K562 (cell line): ENCODE measurements around the gene FIZ1. TPM values are rescaled to one million over a fixed set of nuclear protein-coding genes. Genes with fewer than 3 reads are reported as not detected.
A peak's percentile ranks its signal among the peaks of the same experiment; 100 is the strongest.

Source experiments
- AFF4 ChIP-seq: sonication (generic); formaldehyde crosslinking; IDR thresholded peaks from 2 replicates; pipeline ENCODE4 v1.8.0; 2023; ENCODE audit warnings: mild to moderate bottlenecking, missing genetic modification reagents
- ESRRB ChIP-seq: fragments of 250-450 bp; sonication (Bioruptor Pico); IDR thresholded peaks from 2 replicates; pipeline ENCODE4 v1.5.0; 2020; ENCODE audit warnings: mild to moderate bottlenecking, moderate library complexity, borderline replicate concordance
- FOXP1 ChIP-seq: sonication (generic); formaldehyde crosslinking; IDR thresholded peaks from 2 replicates; pipeline ENCODE4 v1.8.0; 2022; ENCODE audit warnings: mild to moderate bottlenecking, missing genetic modification reagents
- HCFC1 ChIP-seq: IDR thresholded peaks from 2 replicates; pipeline ENCODE4 v1.6.1; 2012; ENCODE audit warnings: low read depth, low read length, improper control_type of control experiment
- HMG20A ChIP-seq: fragments of 450-650 bp; formaldehyde crosslinking; conservative IDR thresholded peaks from 2 replicates; pipeline ENCODE4 v1.4.0; 2020; ENCODE audit warnings: mild to moderate bottlenecking, mixed read lengths
- KLF1 ChIP-seq: fragments of 450-650 bp; IDR thresholded peaks from 2 replicates; pipeline ENCODE4 v1.6.1; 2016; ENCODE audit warnings: missing genetic modification characterization, missing compliant biosample characterization
- MNT ChIP-seq, 2 experiments: fragments of 450-650 bp; conservative IDR thresholded peaks; 2 replicates each; pipeline ENCODE4 v1.6.1; 2017; ENCODE audit warnings: mild to moderate bottlenecking in 2 of 2, moderate library complexity in 2 of 2
- NRF1 ChIP-seq, 2 experiments: fragments of 450-650 bp; IDR thresholded peaks in 1 of 2; conservative IDR thresholded peaks in 1 of 2; 2 replicates each; pipeline ENCODE4 v1.6.1; 2014; ENCODE audit warnings: mild to moderate bottlenecking in 2 of 2
- PHF21A ChIP-seq: fragments of 450-650 bp; IDR thresholded peaks from 2 replicates; pipeline ENCODE4 v1.6.1; 2017; ENCODE audit warnings: low read depth, borderline replicate concordance
- PHF8 ChIP-seq: fragments of 200-600 bp; sonication (generic); IDR thresholded peaks from 2 replicates; pipeline ENCODE4 v1.6.1; 2012; ENCODE audit warnings: mixed run types, mild to moderate bottlenecking, inconsistent platforms, low read length, moderate library complexity, borderline replicate concordance
- SIN3A ChIP-seq, 2 experiments: fragments of 150-350 bp in 1 of 2; IDR thresholded peaks; 2 replicates each; pipeline ENCODE4 v1.6.1; 2011 to 2016; ENCODE audit warnings: borderline replicate concordance in 2 of 2, low read depth in 2 of 2, low read length in 2 of 2, mild to moderate bottlenecking in 2 of 2, moderate library complexity in 2 of 2; ENCODE audit not compliant: control insufficient read depth in 1 of 2
- SOX6 ChIP-seq: fragments of 450-650 bp; IDR thresholded peaks from 2 replicates; pipeline ENCODE4 v1.6.1; 2014; ENCODE audit warnings: mild to moderate bottlenecking
- ZC3H4 ChIP-seq: sonication (generic); formaldehyde crosslinking; IDR thresholded peaks from 2 replicates; pipeline ENCODE4 v1.9.0; 2021; ENCODE audit warnings: missing genetic modification reagents, borderline replicate concordance
- ZNF133 ChIP-seq: fragments of 250-450 bp; sonication (Bioruptor Pico); IDR thresholded peaks from 2 replicates; pipeline ENCODE4 v1.4.0; 2020; ENCODE audit warnings: mild to moderate bottlenecking
- ZNF232 ChIP-seq: sonication (generic); formaldehyde crosslinking; IDR thresholded peaks from 2 replicates; pipeline ENCODE4 v1.8.0; 2022; ENCODE audit warnings: mild to moderate bottlenecking, missing genetic modification reagents
- polyA plus RNA-seq, 8 experiments: library from polyadenylated mRNA; depleted of rRNA in 4 of 8; stranded (reverse) in 5 of 8; unstranded in 3 of 8; fragments of >200 nt; fragmentation: Nextera tagmentation in 2 of 8; fragmentation: Illumina TruSeq in 1 of 8; extraction: Ambion mirVana in 2 of 8; extraction: Trizol in 1 of 8; gene quantifications; 2 replicates each; pipeline versions ENCODE4 v1.2.1 to v1.2.3, GENCODE V29; 2011 to 2014; ENCODE audit warnings: inconsistent platforms in 1 of 8, missing spikeins in 1 of 8
- total RNA-seq, 7 experiments: library from RNA; depleted of rRNA in 6 of 7; stranded (reverse); fragments of >200 nt in 6 of 7; fragmentation: Illumina TruSeq in 2 of 7; extraction: Trizol in 2 of 7; gene quantifications; 2 replicates each; pipeline versions ENCODE4 v1.2.1 to v1.2.3, GENCODE V29; 2011 to 2021; ENCODE audit warnings: low replicate concordance in 1 of 7
- TF ChIP-seq, protein P1 (sequence below), 3 experiments: fragments of 200-800 bp in 1 of 3; fragments of 250-450 bp in 1 of 3; fragments of 450-650 bp in 1 of 3; sonication (Bioruptor Pico) in 1 of 3; sonication (Bioruptor generic) in 1 of 3; formaldehyde crosslinking in 1 of 3; IDR thresholded peaks; 2 replicates each; pipeline versions ENCODE4 v1.6.1 to v1.8.0; 2016 to 2022; ENCODE audit warnings: mild to moderate bottlenecking in 2 of 3, missing genetic modification characterization in 2 of 3, missing compliant biosample characterization in 1 of 3, moderate library complexity in 1 of 3

The FIZ1 gene
- total and polyA plus RNA-seq, 9 of the 15 experiments (the other 6 are each of a cell fraction or from before 2014, with no cell fraction given) = 0.79 to 17.5 (median 5.5) TPM

GRCh38 chr19:55647732-55648584 is 48.6 kb upstream of the FIZ1 start, which contains the start of gene CCDC106 (continued):
- TF ChIP-seq AFF4 = no peak
- TF ChIP-seq ZNF133 (CRISPR knock-in tag) = no peak
- TF ChIP-seq HCFC1 = peak; percentile 25; the same call in 1 of the 2 replicates
- no peak for TF ChIP-seq ZC3H4 (CRISPR knock-in tag)
- no peak for TF ChIP-seq ESRRB (CRISPR knock-in tag)
- TF ChIP-seq HMG20A (CRISPR knock-in tag) = no peak
- peak; percentile 27 to 83; a peak in 3 of 4 replicates for TF ChIP-seq MNT (conservative IDR thresholded peaks at IDR 0.05)
- TF ChIP-seq FOXP1 = 0 out of 2 replicates have a peak, but pooled peaks have one; percentile 10
- TF ChIP-seq, protein P1, sequence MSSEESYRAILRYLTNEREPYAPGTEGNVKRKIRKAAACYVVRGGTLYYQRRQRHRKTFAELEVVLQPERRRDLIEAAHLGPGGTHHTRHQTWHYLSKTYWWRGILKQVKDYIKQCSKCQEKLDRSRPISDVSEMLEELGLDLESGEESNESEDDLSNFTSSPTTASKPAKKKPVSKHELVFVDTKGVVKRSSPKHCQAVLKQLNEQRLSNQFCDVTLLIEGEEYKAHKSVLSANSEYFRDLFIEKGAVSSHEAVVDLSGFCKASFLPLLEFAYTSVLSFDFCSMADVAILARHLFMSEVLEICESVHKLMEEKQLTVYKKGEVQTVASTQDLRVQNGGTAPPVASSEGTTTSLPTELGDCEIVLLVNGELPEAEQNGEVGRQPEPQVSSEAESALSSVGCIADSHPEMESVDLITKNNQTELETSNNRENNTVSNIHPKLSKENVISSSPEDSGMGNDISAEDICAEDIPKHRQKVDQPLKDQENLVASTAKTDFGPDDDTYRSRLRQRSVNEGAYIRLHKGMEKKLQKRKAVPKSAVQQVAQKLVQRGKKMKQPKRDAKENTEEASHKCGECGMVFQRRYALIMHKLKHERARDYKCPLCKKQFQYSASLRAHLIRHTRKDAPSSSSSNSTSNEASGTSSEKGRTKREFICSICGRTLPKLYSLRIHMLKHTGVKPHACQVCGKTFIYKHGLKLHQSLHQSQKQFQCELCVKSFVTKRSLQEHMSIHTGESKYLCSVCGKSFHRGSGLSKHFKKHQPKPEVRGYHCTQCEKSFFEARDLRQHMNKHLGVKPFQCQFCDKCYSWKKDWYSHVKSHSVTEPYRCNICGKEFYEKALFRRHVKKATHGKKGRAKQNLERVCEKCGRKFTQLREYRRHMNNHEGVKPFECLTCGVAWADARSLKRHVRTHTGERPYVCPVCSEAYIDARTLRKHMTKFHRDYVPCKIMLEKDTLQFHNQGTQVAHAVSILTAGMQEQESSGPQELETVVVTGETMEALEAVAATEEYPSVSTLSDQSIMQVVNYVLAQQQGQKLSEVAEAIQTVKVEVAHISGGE (CRISPR knock-in tag; IDR thresholded peaks at IDR 0.05) = peak in 1 of 3 experiments; percentile 87; a peak in 2 of 6 replicates
- TF ChIP-seq SOX6 = 0 out of 2 replicates have a peak, but pooled peaks have one; percentile 44
- peak; percentile 48; the same call in 1 of the 2 replicates for TF ChIP-seq PHF8
- TF ChIP-seq NRF1 (conservative IDR thresholded peaks at IDR 0.05 in 1 of 2, IDR thresholded peaks at IDR 0.05 in 1 of 2) = peak; percentile 79 to 84
- TF ChIP-seq PHF21A = no peak
- 0 out of 2 replicates have a peak, but pooled peaks have one; percentile 57 for TF ChIP-seq ZNF232
- 0 out of 4 replicates have a peak, but pooled peaks have one; percentile 17 to 41 for TF ChIP-seq SIN3A (IDR thresholded peaks at IDR 0.05; ENCODE audit: borderline replicate concordance in 2 of 2, control insufficient read depth in 1 of 2, low read depth in 2 of 2, low read length in 2 of 2)
- TF ChIP-seq KLF1 (tag) = 0 out of 2 replicates have a peak, but pooled peaks have one; percentile 22
